GM12801 (cell line): ENCODE data around the gene LRCOL1.

Experiments
- TF ChIP-seq, protein P1 (sequence below): IDR thresholded peaks from one replicate; pipeline ENCODE4 v1.5.1; 2011; ENCODE audit warnings: control low read depth; ENCODE audit not compliant: insufficient read length; ENCODE audit errors: extremely low read depth

Gene LRCOL1

DNA sequence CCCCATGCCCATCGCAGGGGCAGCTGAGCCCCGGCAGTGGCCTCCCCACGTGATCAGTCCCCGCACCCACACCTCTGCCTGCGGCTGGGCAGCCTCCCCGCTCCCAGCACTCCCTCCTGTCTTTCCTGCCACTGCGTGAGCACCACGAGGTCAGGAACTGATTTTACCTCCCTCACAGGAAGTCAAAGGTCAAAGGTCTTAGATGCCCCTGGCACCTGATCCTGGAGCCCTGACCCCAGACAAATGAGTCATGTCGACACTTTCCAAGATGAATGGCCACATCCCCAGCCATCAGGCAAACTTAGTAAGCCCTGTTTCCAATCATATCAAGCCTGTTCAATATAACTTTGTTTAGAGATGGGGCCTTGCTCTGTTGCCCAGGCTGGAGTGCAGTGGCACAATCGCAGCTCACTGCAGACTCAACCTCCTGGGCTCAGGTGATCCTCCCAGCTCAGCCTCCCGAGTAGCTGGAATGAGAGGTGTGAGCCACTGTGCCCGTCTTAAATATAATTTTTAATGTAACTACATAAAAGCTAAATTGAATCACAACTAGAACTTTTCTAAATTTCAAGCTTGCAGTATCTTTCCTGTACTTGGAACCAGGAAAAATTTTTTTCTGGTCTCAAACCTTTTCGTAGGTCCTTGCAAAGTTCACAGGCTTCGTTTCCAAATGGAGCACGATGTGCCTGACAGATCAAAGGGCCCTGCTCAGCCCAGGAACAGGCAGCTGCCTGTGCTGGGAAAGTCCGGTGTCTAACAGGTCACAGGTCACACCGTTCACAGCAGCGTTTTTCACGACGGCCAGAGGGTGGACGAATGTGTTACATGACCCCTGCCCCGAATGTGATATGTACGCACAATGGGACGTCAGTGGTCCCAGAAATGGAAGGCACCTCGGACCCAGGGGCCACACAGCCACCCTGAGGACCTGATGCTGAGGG lies 1.9 kb downstream of the LRCOL1 start:
- TF ChIP-seq, protein P1, sequence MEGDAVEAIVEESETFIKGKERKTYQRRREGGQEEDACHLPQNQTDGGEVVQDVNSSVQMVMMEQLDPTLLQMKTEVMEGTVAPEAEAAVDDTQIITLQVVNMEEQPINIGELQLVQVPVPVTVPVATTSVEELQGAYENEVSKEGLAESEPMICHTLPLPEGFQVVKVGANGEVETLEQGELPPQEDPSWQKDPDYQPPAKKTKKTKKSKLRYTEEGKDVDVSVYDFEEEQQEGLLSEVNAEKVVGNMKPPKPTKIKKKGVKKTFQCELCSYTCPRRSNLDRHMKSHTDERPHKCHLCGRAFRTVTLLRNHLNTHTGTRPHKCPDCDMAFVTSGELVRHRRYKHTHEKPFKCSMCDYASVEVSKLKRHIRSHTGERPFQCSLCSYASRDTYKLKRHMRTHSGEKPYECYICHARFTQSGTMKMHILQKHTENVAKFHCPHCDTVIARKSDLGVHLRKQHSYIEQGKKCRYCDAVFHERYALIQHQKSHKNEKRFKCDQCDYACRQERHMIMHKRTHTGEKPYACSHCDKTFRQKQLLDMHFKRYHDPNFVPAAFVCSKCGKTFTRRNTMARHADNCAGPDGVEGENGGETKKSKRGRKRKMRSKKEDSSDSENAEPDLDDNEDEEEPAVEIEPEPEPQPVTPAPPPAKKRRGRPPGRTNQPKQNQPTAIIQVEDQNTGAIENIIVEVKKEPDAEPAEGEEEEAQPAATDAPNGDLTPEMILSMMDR: no peak

DNA sequence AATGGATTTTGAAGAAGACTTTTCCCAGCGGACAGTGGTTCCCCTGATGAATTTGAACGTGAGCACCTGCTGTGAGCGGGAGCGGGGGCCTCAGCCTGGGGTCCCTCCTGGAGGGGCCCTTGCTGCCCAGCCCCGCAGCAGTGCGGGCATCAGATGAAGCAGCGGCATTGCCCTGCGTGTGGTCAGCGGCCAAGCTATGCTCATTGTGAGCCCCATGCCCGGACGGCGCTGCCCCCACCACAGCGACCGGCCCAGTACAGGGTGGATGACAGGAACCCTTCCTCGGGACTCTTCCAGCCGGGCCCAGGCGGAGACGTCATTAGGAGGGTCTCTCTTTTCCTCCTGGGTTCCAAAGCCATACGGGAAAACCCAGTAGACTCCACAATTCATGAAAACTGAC lies 3.5 kb downstream of the LRCOL1 start:
- TF ChIP-seq, protein P1: no peak

DNA sequence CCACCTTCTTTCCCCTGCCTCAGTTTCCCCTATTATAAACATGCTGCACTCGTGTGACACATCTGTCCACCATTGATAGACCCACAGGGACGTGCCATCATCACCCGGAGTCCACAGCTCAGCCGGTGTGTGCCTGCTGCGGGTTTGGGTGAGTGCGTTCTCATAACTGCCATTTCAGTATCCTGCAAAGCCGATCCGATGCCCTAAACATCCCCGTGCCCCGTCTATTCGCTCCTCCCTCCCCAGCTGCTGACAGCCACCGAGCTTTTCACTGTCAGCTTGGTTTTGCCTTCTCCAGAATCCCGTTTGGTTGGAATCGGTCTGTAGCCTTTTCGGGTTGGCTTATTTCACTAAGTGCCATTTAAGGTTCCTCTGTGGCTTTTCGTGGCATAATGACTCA lies 3.9 kb downstream of the LRCOL1 start:
- TF ChIP-seq, protein P1: no peak

DNA sequence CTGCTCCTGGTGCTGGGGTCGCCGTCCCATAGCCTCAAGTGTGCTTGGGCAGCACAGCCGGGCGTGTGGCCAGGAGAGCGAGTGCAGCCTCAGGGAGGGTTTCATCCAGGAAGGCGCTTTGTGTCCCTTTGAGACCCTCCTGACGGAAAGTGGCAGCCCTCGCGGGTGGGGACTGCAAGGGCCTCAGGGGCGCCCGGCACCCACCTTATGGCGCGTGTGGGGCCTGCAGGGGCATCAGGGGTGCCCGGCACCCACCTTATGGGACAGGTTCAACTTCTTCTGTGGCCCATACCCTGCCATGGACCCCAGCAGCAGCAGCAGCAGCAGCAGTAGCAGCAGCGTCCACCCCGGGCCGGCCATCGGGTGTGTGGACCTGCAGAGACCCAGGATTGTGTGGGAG lies 4.5 kb downstream of the LRCOL1 start:
- TF ChIP-seq, protein P1: no peak

DNA sequence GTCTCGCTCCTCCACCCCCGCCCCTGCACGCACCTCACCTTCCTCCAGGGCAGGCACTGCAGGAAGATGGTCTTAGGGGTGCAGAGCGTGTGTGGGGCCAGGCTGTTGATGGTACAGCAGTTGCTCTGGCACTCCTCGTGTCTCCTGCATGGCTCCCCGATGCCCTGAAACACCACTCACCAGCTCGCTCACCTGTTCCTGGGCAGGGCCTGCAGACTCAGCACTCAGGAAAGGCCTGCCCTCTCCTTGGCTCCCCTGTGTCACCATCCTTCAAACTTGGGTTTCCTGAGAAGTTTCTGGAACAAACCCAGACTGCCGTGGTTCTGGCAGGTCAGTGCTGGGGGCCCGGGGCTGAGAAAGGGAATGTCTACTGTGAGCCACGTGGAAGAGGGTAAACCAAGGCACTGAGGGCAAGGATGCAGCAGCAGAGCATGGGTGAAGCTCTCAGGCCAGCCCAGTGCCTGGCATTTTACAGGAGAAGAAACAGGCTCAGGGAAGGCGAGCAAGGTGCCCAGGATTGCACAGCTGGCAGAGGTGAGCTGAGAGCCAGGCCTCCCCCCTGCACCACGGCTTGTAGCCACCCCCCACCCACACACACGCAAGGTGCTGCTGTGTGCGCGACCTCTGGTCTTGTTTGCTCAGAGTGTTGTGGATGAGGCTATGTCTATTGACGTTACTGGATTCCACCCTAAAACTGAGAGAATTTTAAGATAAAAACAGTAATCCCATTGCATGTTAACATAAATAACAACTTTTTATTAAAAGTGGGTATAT lies 5.5 kb downstream of the LRCOL1 start:
- TF ChIP-seq, protein P1: no peak

DNA sequence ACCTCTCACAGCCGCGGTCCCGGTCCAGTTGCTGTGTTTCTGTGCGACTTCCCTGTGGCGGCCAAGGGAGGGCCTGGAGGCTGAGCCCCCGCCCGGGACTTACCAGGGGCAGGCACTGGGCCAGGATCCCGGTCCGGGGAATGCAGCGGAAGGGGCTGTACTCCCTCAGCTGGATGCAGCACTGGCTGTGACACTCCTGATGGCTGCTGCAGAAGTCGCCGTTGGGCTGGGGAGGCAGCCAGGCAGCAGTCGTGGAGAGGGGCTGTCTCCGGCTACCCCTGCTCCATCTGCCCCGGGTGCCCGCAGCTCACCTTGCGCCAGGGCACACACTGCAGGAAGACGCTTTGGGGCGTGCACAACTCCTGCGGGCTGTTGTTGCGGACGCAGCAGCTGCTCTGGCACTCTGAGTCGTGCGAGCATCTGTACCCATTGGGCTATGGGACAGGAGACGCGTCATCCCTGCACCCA lies 6.2 kb downstream of the LRCOL1 start:
- TF ChIP-seq, protein P1: no peak
